Breast epithelium (tissue), 4 donors: Measurements from ENCODE around the gene GARIN5A. TPM values are rescaled to one million over a fixed set of nuclear protein-coding genes. Genes with fewer than 3 reads are reported as not detected.
"Not testable (repeated sequence)": the region's sequence is repeated elsewhere in the genome, so short reads cannot be mapped to it uniquely, and the experiment has no call there.

Source experiments
- DNase-seq, 2 donors: peaks; one replicate each; pipeline ENCODE4 v3.0.0-alpha.2; 2019; ENCODE audit warnings: low spot score in 2 of 2
- H3K27ac ChIP-seq, 2 donors: fragments of 200-600 bp; sonication (generic) in 1 of 2; one replicate each; pipeline ENCODE4 v1.5.1; 2016 to 2019; ENCODE audit warnings: mild to moderate bottlenecking in 1 of 2
- H3K27me3 ChIP-seq, 2 donors: fragments of 200-600 bp; sonication (generic) in 1 of 2; one replicate each; pipeline versions ENCODE4 v1.5.1 to v1.6.0; 2017 to 2019; ENCODE audit warnings: control low read depth in 1 of 2, mild to moderate bottlenecking in 1 of 2
- H3K36me3 ChIP-seq: fragments of 200-600 bp; one replicate; pipeline ENCODE4 v1.5.1; 2019
- H3K4me1 ChIP-seq, 2 donors: fragments of 200-600 bp; sonication (generic); one replicate each; pipeline ENCODE4 v1.5.1; 2016 to 2019; ENCODE audit warnings: control low read depth in 1 of 2
- H3K4me3 ChIP-seq, 3 donors: fragments of 200-600 bp; sonication (generic); 1 replicate in 2 of 3; 2 replicates in 1 of 3; pipeline ENCODE4 v1.5.1; 2016 to 2019; ENCODE audit warnings: mild to moderate bottlenecking in 3 of 3, moderate library complexity in 2 of 3
- H3K9me3 ChIP-seq, 2 donors: fragments of 200-600 bp; sonication (generic) in 1 of 2; one replicate each; pipeline ENCODE4 v1.5.1; 2016 to 2019; ENCODE audit warnings: control low read depth in 1 of 2
- POLR2A ChIP-seq: fragments of 450-650 bp; IDR thresholded peaks from one replicate; pipeline ENCODE4 v1.6.1; 2016; ENCODE audit warnings: antibody characterized with exemption, mild to moderate bottlenecking, moderate library complexity
- POLR2AphosphoS5 ChIP-seq, 3 donors: sonication (generic); formaldehyde crosslinking; IDR thresholded peaks; one replicate each; pipeline ENCODE4 v1.6.1; 2017; ENCODE audit warnings: antibody characterized with exemption in 3 of 3
- intact Hi-C: fragments of 100-400 bp; cut with DNase I; formaldehyde crosslinking; loops from one replicate; pipeline ENCODE4 v1.15.1; 2023; ENCODE audit warnings: low total_unique reads
- total RNA-seq, 3 donors: library from RNA; depleted of rRNA; stranded (reverse); fragments of >200 nt; gene quantifications; one replicate each; pipeline ENCODE4 v1.1.0, GENCODE V29; 2016
- TF ChIP-seq, protein P1 (sequence below), 3 donors: fragments of 450-650 bp; IDR thresholded peaks; one replicate each; pipeline ENCODE4 v1.5.1; 2016 to 2017; ENCODE audit warnings: antibody characterized with exemption in 3 of 3, mild to moderate bottlenecking in 3 of 3, moderate library complexity in 3 of 3

The GARIN5A gene
- total RNA-seq, 3 donors from 2014 or later = 0.98 to 1.3 (median 1.1) TPM

DNA sequence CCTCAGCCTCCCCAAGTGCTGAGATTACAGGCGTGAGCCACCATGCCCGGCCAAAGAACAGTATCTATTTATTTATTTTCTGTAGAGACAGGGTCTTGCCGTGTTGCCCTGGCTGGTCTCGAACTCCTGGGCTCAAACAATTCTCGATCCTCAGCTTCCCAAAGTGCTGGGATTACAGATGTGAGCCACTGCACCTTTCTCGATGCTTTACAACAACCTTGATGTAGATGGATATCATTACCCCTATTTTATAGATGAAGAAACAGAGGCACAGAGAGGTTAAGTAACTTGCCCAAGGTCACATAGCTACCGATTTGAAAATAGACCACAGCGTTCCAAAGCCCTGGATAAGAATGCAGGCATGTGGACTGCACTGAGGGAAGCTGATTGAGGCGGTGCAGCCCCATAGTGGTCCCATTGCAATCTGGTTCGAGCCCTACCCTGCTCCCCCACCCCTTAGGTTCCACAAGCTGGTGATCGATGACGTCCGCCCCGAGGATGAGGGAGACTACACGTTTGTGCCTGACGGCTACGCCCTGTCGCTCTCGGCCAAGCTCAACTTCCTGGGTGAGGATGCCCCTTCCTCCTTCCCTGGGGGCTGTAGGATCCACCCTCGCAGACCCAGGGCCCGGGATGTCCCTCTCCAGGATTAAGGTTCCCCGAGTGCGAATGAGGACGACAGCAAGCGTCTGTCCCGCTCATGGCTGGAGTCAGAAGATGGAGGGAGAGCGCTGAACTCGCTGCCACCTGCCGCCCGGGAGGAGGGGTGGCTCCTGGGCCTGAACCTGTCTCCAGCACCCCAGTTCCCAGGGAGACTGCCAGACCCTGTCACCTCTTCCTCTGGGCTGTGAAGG is 26.1 kb downstream of the GARIN5A start:
- TF ChIP-seq POLR2AphosphoS5 (IDR thresholded peaks at IDR 0.05) = no peak
- TF ChIP-seq, protein P1, sequence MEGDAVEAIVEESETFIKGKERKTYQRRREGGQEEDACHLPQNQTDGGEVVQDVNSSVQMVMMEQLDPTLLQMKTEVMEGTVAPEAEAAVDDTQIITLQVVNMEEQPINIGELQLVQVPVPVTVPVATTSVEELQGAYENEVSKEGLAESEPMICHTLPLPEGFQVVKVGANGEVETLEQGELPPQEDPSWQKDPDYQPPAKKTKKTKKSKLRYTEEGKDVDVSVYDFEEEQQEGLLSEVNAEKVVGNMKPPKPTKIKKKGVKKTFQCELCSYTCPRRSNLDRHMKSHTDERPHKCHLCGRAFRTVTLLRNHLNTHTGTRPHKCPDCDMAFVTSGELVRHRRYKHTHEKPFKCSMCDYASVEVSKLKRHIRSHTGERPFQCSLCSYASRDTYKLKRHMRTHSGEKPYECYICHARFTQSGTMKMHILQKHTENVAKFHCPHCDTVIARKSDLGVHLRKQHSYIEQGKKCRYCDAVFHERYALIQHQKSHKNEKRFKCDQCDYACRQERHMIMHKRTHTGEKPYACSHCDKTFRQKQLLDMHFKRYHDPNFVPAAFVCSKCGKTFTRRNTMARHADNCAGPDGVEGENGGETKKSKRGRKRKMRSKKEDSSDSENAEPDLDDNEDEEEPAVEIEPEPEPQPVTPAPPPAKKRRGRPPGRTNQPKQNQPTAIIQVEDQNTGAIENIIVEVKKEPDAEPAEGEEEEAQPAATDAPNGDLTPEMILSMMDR (IDR thresholded peaks at IDR 0.05) = no peak
- TF ChIP-seq POLR2A = no peak
- peaks cover 0 to 17% of the 10 kb centered on the region in 2 donors for H3K27me3 ChIP-seq
- H3K4me3 ChIP-seq = no peak overlapping the region
- H3K4me1 ChIP-seq = no peaks in the 10 kb centered on the region
- no peak overlapping the region for H3K27ac ChIP-seq
- H3K36me3 ChIP-seq = no peaks in the 10 kb centered on the region
- no peaks in the 10 kb centered on the region for H3K9me3 ChIP-seq
- no peak for DNase-seq
- intact Hi-C loops = loop anchor here (10.0 kb wide), 1 partner anchor 96 kb away; no protein-coding TSS in a partner anchor

DNA sequence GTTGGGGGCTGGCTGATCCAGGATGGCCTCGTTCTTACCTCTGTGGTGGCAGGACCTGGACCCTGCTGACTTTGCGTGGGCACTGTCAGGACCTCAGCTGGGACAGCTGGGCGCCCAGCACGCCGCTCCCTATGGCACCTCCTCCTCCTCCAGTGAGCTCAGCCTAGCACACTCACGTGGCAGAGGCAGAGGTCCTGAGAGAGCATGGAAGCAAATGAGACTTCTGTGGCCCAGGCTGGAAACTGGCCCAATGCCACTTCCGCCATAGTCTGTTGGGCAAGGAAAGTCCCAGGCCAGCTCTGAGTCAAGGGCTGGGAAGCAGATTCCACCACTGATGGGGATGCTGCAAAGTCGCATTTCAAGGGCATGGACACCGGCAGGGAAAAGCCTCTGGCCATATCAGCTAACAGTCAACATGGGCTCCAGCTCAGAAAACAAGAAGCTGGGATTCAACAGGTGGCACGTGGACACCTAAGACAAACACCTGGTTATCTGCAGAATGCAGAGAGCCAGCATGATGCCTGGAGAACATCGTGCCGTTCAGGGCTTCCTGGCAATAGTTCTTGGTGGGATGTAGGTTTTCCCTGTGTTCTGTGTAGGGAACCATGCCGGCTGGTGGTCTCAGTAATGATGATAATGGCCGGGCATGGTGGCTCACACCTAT is 27.3 kb downstream of the GARIN5A start:
- H3K4me3 ChIP-seq = no peak overlapping the region
- H3K9me3 ChIP-seq = no peaks in the 10 kb centered on the region
- H3K36me3 ChIP-seq = no peaks in the 10 kb centered on the region
- H3K27me3 ChIP-seq = peaks cover 0 to 17% of the 10 kb centered on the region in 2 donors
- no peak for DNase-seq
- no peaks in the 10 kb centered on the region for H3K4me1 ChIP-seq
- H3K27ac ChIP-seq = no peak overlapping the region
- TF ChIP-seq POLR2AphosphoS5 (IDR thresholded peaks at IDR 0.05) = no peak
- TF ChIP-seq, protein P1 (IDR thresholded peaks at IDR 0.05) = no peak
- no peak for TF ChIP-seq POLR2A
- intact Hi-C loops = no loop called here

DNA sequence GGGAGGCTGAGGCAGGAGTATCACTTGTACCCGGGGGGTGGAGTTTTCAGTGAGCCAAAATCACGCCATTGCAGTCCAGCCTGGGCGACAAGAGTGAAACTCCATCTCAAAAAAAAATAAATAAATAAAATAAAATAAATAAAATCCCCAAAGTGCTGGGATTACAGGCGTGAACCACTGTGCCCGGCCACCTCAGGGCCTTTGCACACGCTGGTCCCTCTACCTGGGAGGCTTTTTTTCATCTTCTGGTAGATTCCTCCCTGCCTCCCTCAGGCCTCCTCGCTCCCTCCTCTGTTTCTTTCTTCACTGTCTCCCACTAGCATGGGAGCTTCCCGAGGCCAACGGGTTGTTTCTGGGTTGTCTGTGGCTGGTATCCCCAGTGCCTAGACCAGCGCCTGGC is 28.9 kb downstream of the GARIN5A start:
- Histone ChIP-seq H3K27ac (no peak overlapping the region), H3K4me3 (no peak overlapping the region), H3K36me3 (no peaks in the 10 kb centered on the region), H3K27me3 (peaks cover 0 to 13% of the 10 kb centered on the region in 2 donors), H3K4me1 (no peaks in the 10 kb centered on the region), H3K9me3 (no peaks in the 10 kb centered on the region)
- TF ChIP-seq, protein P1 (IDR thresholded peaks at IDR 0.05) = no peak
- TF ChIP-seq POLR2A (no peak), POLR2AphosphoS5 (IDR thresholded peaks at IDR 0.05) (no peak)
- intact Hi-C loops = no loop called here
- DNase-seq = no peak

DNA sequence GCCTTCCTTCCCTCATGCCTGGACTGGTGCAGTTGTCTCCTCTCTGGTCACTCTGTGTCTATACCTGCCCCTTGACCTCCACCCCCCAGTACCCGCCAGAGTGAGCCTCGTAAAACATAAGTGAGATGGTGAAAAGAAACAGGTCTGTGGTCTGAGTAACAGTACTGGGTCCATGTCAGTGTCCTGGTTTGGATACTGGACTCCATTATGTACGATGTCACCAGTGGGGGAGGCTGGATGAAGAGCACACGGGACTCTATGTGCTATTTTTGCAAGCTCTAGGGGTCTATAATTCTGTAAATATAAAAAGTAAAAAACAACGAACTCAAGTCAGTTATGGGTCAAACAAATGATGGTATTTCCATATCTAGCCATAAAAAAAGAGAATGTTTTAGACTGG is 29.6 kb downstream of the GARIN5A start:
- Histone ChIP-seq H3K27me3 (peaks cover 0 to 13% of the 10 kb centered on the region in 2 donors), H3K36me3 (no peaks in the 10 kb centered on the region), H3K9me3 (no peaks in the 10 kb centered on the region), H3K4me3 (no peak overlapping the region), H3K4me1 (no peaks in the 10 kb centered on the region), H3K27ac (no peak overlapping the region)
- intact Hi-C loops = no loop called here
- no peak for DNase-seq
- no peak for TF ChIP-seq POLR2AphosphoS5 (IDR thresholded peaks at IDR 0.05)
- no peak for TF ChIP-seq POLR2A
- TF ChIP-seq, protein P1 (IDR thresholded peaks at IDR 0.05) = no peak

DNA sequence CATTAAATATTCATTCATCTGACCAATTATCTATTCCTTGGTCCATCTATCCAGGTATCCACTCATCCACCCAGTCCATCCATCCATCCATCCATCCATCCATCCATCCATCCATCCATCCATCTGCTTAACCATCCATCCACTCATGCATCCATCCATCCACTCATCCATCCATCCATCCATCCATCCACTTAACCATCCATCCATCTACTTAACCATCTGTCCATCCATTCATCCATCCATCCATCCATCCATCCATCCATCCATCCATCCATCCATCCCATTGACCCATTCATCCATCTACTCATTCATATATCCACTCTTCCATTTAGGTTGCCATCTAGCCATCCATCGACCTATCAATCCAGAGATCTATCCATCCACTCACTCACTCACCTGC is 32.6 kb downstream of the GARIN5A start:
- no peaks in the 10 kb centered on the region for H3K27me3 ChIP-seq
- TF ChIP-seq, protein P1 (IDR thresholded peaks at IDR 0.05) = no peak
- TF ChIP-seq POLR2A = no peak
- no peak for TF ChIP-seq POLR2AphosphoS5 (IDR thresholded peaks at IDR 0.05)
- no peaks in the 10 kb centered on the region for H3K4me1 ChIP-seq
- DNase-seq = no peak
- H3K9me3 ChIP-seq = no peaks in the 10 kb centered on the region
- no peak overlapping the region for H3K4me3 ChIP-seq
- H3K36me3 ChIP-seq = no peaks in the 10 kb centered on the region
- no peak overlapping the region for H3K27ac ChIP-seq
- intact Hi-C loops = no loop called here

DNA sequence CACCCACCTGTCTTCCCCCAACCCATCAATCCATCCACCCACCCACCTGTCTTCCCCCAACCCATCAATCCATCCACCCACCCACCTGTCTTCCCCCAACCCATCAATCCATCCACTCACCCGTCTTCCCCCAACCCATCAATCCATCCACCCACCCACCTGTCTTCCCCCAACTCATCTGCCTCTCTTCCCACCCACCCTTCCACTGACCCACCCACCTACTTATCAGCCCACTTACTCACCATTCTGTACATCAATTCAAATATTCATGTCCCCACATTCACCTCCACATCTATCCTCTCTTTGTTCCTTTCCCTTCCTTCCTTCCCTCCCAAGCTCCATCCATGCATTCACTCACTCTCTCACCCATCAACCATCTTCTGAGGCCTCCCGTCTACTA is 37.5 kb downstream of the GARIN5A start:
- not testable (repeated sequence) for H3K27me3 ChIP-seq, H3K36me3 ChIP-seq, H3K9me3 ChIP-seq, DNase-seq, H3K4me1 ChIP-seq, H3K27ac ChIP-seq, H3K4me3 ChIP-seq
- intact Hi-C loops = loop anchor here (2.0 kb wide), 1 partner anchor 22 kb away; no protein-coding TSS in a partner anchor
